Thoracic aorta (tissue), 2 donors: ENCODE results near the gene ODF2. TPM values are rescaled to one million over a fixed set of nuclear protein-coding genes. Genes with fewer than 3 reads are reported as not detected.
A peak's percentile ranks its signal among the peaks of the same experiment; 100 is the strongest.

Experiments
- ATAC-seq: fragments of 150-250 bp; one replicate; pipeline ENCODE4 v1.8.0; 2017; ENCODE audit warnings: low read depth; ENCODE audit not compliant: insufficient number of reproducible peaks, low FRiP score
- DNase-seq: peaks from one replicate; pipeline ENCODE4 v3.0.0-alpha.2; 2020; ENCODE audit warnings: low spot score
- H3K27ac ChIP-seq, 2 donors: fragments of 200-600 bp; sonication (generic); 1 replicate in 1 of 2; 2 replicates in 1 of 2; pipeline ENCODE4 v1.5.1; 2016; ENCODE audit warnings: mild to moderate bottlenecking in 2 of 2, moderate library complexity in 2 of 2
- H3K27me3 ChIP-seq: fragments of 200-600 bp; sonication (generic); replicated peaks from 2 replicates; pipeline ENCODE4 v1.6.0; 2016; ENCODE audit warnings: mild to moderate bottlenecking; ENCODE audit not compliant: insufficient read depth
- H3K36me3 ChIP-seq: fragments of 200-600 bp; sonication (generic); one replicate; pipeline ENCODE4 v1.5.1; 2016
- H3K4me1 ChIP-seq, 2 donors: fragments of 200-600 bp; sonication (generic); 1 replicate in 1 of 2; 2 replicates in 1 of 2; pipeline versions ENCODE4 v1.5.1 to v1.6.0; 2016; ENCODE audit warnings: low read depth in 2 of 2, mild to moderate bottlenecking in 1 of 2; ENCODE audit not compliant: control insufficient read depth in 1 of 2
- H3K4me3 ChIP-seq: fragments of 200-600 bp; sonication (generic); 2 replicates; pipeline ENCODE4 v1.5.1; 2016; ENCODE audit warnings: mild to moderate bottlenecking
- H3K9me3 ChIP-seq: fragments of 200-600 bp; sonication (generic); 2 replicates; pipeline ENCODE4 v1.5.1; 2016
- total RNA-seq, 2 donors: library from RNA; depleted of rRNA; stranded (reverse); fragments of >200 nt; gene quantifications; one replicate each; pipeline versions ENCODE4 v1.1.0 to v1.2.3, GENCODE V29; 2016
- TF ChIP-seq, protein P1 (sequence below): fragments of 200-600 bp; sonication (generic); IDR thresholded peaks from one replicate; pipeline ENCODE4 v1.5.1; 2019; ENCODE audit warnings: antibody characterized with exemption

Gene ODF2
- total RNA-seq, 2 donors from 2014 or later = 22.5 to 36.5 TPM

GRCh38 chr9:128416014-128416413 lies 39.8 kb upstream of the ODF2 start:
- H3K4me3 ChIP-seq = no peak overlapping the region
- DNase-seq (no peak), ATAC-seq (no peak)
- TF ChIP-seq, protein P1, sequence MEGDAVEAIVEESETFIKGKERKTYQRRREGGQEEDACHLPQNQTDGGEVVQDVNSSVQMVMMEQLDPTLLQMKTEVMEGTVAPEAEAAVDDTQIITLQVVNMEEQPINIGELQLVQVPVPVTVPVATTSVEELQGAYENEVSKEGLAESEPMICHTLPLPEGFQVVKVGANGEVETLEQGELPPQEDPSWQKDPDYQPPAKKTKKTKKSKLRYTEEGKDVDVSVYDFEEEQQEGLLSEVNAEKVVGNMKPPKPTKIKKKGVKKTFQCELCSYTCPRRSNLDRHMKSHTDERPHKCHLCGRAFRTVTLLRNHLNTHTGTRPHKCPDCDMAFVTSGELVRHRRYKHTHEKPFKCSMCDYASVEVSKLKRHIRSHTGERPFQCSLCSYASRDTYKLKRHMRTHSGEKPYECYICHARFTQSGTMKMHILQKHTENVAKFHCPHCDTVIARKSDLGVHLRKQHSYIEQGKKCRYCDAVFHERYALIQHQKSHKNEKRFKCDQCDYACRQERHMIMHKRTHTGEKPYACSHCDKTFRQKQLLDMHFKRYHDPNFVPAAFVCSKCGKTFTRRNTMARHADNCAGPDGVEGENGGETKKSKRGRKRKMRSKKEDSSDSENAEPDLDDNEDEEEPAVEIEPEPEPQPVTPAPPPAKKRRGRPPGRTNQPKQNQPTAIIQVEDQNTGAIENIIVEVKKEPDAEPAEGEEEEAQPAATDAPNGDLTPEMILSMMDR = no peak
- no peaks in the 10 kb centered on the region for H3K9me3 ChIP-seq
- H3K4me1 ChIP-seq = peaks cover 11 to 14% of the 10 kb centered on the region in 2 donors
- no peak overlapping the region for H3K27ac ChIP-seq
- H3K27me3 ChIP-seq = no peaks in the 10 kb centered on the region
- no peaks in the 10 kb centered on the region for H3K36me3 ChIP-seq

DNA sequence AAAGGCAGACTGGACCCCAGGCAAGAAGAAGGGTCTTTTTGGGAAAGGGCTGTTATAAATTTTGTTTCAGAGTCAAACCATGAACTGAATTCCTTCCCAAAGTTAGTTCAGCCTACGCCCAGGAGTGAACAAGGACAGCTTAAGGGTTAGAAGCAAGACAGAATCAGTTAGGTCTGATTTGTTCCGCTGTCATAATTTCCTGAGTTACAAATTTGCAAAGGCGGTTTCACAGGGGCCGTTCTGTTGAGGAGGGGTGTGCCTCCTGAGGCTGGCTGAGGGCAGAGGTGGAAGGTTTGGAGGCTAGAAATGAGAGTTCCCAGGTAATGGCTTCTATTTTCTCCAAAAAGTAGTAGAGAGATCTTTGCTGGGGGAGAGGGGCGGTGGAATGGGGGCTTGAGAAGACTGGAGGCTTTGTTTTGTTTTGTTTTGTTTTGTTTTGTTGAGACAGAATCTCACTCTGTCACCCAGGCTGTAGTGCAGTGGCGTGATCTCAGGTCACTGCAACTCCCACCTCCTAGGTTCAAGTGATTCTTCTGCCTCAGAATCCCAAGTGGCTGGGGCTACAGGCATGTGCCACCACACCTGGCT lies 39.3 kb upstream of the ODF2 start:
- no peaks in the 10 kb centered on the region for H3K9me3 ChIP-seq
- H3K27ac ChIP-seq = no peak overlapping the region
- H3K4me3 ChIP-seq = no peak overlapping the region
- H3K27me3 ChIP-seq = no peaks in the 10 kb centered on the region
- no peak for ATAC-seq
- no peaks in the 10 kb centered on the region for H3K36me3 ChIP-seq
- no peak for DNase-seq
- peaks cover 11 to 19% of the 10 kb centered on the region in 2 donors for H3K4me1 ChIP-seq
- TF ChIP-seq, protein P1 = no peak

GRCh38 chr9:128419061-128419925 lies 36.5 kb upstream of the ODF2 start:
- peaks cover 11 to 26% of the 10 kb centered on the region in 2 donors for H3K4me1 ChIP-seq
- H3K4me3 ChIP-seq = peak overlapping the region; percentile 97
- no peaks in the 10 kb centered on the region for H3K36me3 ChIP-seq
- no peaks in the 10 kb centered on the region for H3K9me3 ChIP-seq
- TF ChIP-seq, protein P1 = no peak
- no peaks in the 10 kb centered on the region for H3K27me3 ChIP-seq
- DNase-seq (no peak), ATAC-seq (no peak)
- no peak overlapping the region for H3K27ac ChIP-seq

DNA sequence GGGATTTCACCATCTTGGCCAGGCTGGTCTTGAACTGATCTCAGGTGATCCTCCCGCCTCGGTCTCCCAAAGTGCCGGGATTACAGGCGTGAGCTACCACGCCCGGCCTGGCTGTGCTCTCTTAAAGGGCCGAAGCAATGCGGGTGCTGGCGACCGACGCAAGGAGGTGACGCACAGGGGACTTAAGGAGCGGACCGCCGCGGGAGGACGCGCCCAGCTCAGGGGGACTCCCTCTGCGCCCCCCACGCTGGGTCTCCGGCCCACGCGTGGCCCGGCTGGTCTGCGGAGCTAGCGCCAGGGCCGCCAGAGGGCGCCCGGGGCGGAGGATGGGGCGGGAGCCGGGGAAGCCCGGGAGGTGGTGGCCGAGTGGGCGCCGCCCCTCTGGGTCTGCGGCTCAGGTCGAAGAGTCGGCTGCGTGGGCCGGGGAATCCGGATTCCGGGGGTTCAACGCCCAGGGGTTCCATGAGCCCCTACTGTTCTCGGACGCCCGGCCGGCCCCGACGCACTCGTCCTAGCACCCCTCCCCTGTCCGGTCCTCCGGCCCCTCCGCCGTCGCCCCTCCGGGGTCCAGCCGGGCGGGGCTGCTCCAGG lies 35.7 kb upstream of the ODF2 start:
- peak; percentile 74 for ATAC-seq
- Histone ChIP-seq H3K27me3 (no peaks in the 10 kb centered on the region), H3K27ac (peak overlapping the region; percentile 63 to 75), H3K4me3 (peak overlapping the region; percentile 97), H3K9me3 (no peaks in the 10 kb centered on the region), H3K36me3 (no peaks in the 10 kb centered on the region), H3K4me1 (peaks cover 11 to 26% of the 10 kb centered on the region in 2 donors)
- TF ChIP-seq, protein P1 = peak; percentile 76
- DNase-seq = no peak
